GM12878 (cell line): ENCODE data around the gene HEPACAM2. TPM values are rescaled to one million over a fixed set of nuclear protein-coding genes. Genes with fewer than 3 reads are reported as not detected.

Experiments
- ATAC-seq: fragments of 200-7000 bp; cut with Tn5 transposase; 3 replicates; pipeline ENCODE4 v1.9.1; 2020; ENCODE audit warnings: mild to moderate bottlenecking, moderate library complexity
- BruUV-seq: library from RNA; stranded (reverse); fragments of 400-500 nt; replicated peaks from 2 replicates; lab custom pipeline; 2021; lab: Mats Ljungman, UMichigan
- CTCF ChIA-PET: fragments of 300-600 bp; sonication (Branson Sonifier 250); formaldehyde crosslinking; extraction: SDS; loops from one replicate; lab custom pipeline; 2021; ENCODE audit warnings: inconsistent platforms; lab: Yijun Ruan, JAX
- POLR2A ChIA-PET: fragments of 350-600 bp; formaldehyde crosslinking; extraction: SDS; loops from one replicate; lab custom pipeline; 2021; ENCODE audit warnings: inconsistent platforms; lab: Charles Lee
- RAD21 ChIA-PET: fragments of 300-600 bp; sonication (Branson Sonifier 250); formaldehyde crosslinking; loops from one replicate; lab custom pipeline; 2023; ENCODE audit warnings: antibody characterized with exemption; ENCODE audit not compliant: unreplicated experiment; lab: Charles Lee
- SMC1A ChIA-PET: fragments of 300-600 bp; sonication (Branson Sonifier 250); formaldehyde crosslinking; loops from one replicate; lab custom pipeline; 2023; ENCODE audit not compliant: unreplicated experiment, uncharacterized antibody; lab: Charles Lee
- DNase-seq: peaks from one replicate; pipeline ENCODE4 v3.0.0-alpha.2; 2011; ENCODE audit warnings: low read depth, low spot score
- FAIRE-seq: peaks from 3 replicates; lab custom pipeline; 2011; peaks lifted over from hg19 to GRCh38; lab: Jason Lieb, UNC
- H2AFZ ChIP-seq: 2 replicates; pipeline ENCODE4 v1.6.0; 2011; ENCODE audit warnings: low read depth, low read length, control low read depth; ENCODE audit not compliant: control insufficient read depth
- H3K27ac ChIP-seq: 2 replicates; pipeline ENCODE4 v1.5.1; 2011; ENCODE audit warnings: control low read depth; ENCODE audit not compliant: control insufficient read depth, insufficient read depth
- H3K27me3 ChIP-seq, 2 experiments: replicated peaks in 1 of 2; 2 replicates each; pipeline versions ENCODE4 v1.6.0 to v1.6.1; 2011; ENCODE audit warnings: low read length in 1 of 2; ENCODE audit not compliant: control insufficient read depth in 2 of 2, insufficient read depth in 2 of 2
- H3K36me3 ChIP-seq, 2 experiments: 2 replicates each; pipeline ENCODE4 v1.5.1; 2011; ENCODE audit warnings: low read length in 1 of 2; ENCODE audit not compliant: control insufficient read depth in 2 of 2, insufficient read depth in 2 of 2
- H3K4me1 ChIP-seq: 2 replicates; pipeline ENCODE4 v1.6.1; 2011; ENCODE audit warnings: mild to moderate bottlenecking, low read length, moderate library complexity, mixed read lengths; ENCODE audit not compliant: control insufficient read depth, insufficient read depth
- H3K4me2 ChIP-seq: 2 replicates; pipeline ENCODE4 v1.6.0; 2011; ENCODE audit warnings: control low read depth; ENCODE audit not compliant: control insufficient read depth, insufficient read depth
- H3K4me3 ChIP-seq: fragments of 200-600 bp; sonication (generic); 2 replicates; pipeline ENCODE4 v1.5.1; 2016
- H3K79me2 ChIP-seq: 2 replicates; pipeline ENCODE4 v1.6.0; 2011; ENCODE audit warnings: low read length; ENCODE audit not compliant: control insufficient read depth, insufficient read depth
- H3K9ac ChIP-seq: 2 replicates; pipeline ENCODE4 v1.8.0; 2011; ENCODE audit warnings: low read length, control low read depth, mixed read lengths; ENCODE audit not compliant: control insufficient read depth, insufficient read depth
- H3K9me3 ChIP-seq: replicated peaks from 3 replicates; pipeline ENCODE4 v1.5.1; 2011; ENCODE audit warnings: mild to moderate bottlenecking, low read length; ENCODE audit not compliant: control insufficient read depth, insufficient read depth
- H4K20me1 ChIP-seq: 2 replicates; pipeline ENCODE4 v1.6.0; 2011; ENCODE audit not compliant: control insufficient read depth, insufficient read depth
- JUND ChIP-seq: IDR thresholded peaks from 2 replicates; pipeline ENCODE4 v1.6.1; 2012; ENCODE audit warnings: low read depth, mild to moderate bottlenecking, low read length, improper control_type of control experiment, moderate library complexity
- TCF12 ChIP-seq: IDR thresholded peaks from 2 replicates; pipeline ENCODE4 v1.6.1; 2011; ENCODE audit warnings: low read depth, mild to moderate bottlenecking, low read length
- ZNF622 ChIP-seq: fragments of 450-650 bp; IDR thresholded peaks from 2 replicates; pipeline ENCODE4 v1.6.1; 2017; ENCODE audit warnings: mild to moderate bottlenecking, inconsistent platforms
- WGBS: methylation state at CpG from one replicate; pipeline ENCODE4 v1.1.6; 2016; ENCODE audit warnings: low lambda C conversion rate; ENCODE audit not compliant: insufficient replicate concordance, insufficient coverage; ENCODE audit errors: missing lambda C conversion rate; 5-methylcytosine and 5-hydroxymethylcytosine counted together
- in situ Hi-C: fragments of 300-500 bp; cut with MboI; formaldehyde crosslinking; loops from 9 replicates; pipeline ENCODE4 v1.14.3; 2018; ENCODE audit warnings: mixed read lengths
- intact Hi-C: fragments of 100-400 bp; cut with micrococcal nuclease; formaldehyde crosslinking; loops from one replicate; pipeline ENCODE4 v1.14.2; 2022; ENCODE audit not compliant: unreplicated experiment
- polyA plus RNA-seq, 11 experiments: library from polyadenylated mRNA; depleted of rRNA in 4 of 11; unstranded in 6 of 11; stranded (reverse) in 5 of 11; fragments of >200 nt; fragmentation: Nextera tagmentation in 4 of 11; fragmentation: Illumina TruSeq in 1 of 11; extraction: Ambion mirVana in 4 of 11; extraction: Trizol in 1 of 11; gene quantifications; 1 replicate in 1 of 11; 2 replicates in 10 of 11; pipeline versions ENCODE4 v1.2.1 to v1.2.3, GENCODE V29; 2011 to 2016; ENCODE audit warnings: inconsistent platforms in 2 of 11, missing spikeins in 2 of 11, low read depth in 1 of 11
- total RNA-seq, 4 experiments: library from RNA; depleted of rRNA in 3 of 4; stranded (reverse); fragments of >200 nt in 3 of 4; fragmentation: Illumina TruSeq in 1 of 4; extraction: Trizol in 1 of 4; gene quantifications; 2 replicates each; pipeline versions ENCODE4 v1.2.1 to v1.2.3, GENCODE V29; 2013 to 2021
- TF ChIP-seq, protein P1 (sequence below): fragments of 450-650 bp; conservative IDR thresholded peaks from 2 replicates; pipeline ENCODE4 v1.6.1; 2017; ENCODE audit warnings: mild to moderate bottlenecking, moderate library complexity
- TF ChIP-seq, protein P2 (sequence below): IDR thresholded peaks from 2 replicates; pipeline ENCODE4 v1.6.1; 2011; ENCODE audit warnings: borderline replicate concordance, low read depth, mild to moderate bottlenecking, moderate library complexity, low read length; ENCODE audit not compliant: insufficient read depth, poor library complexity, severe bottlenecking

Gene HEPACAM2
- total and polyA plus RNA-seq, 10 of the 15 experiments (the other 5 are each of a cell fraction or from before 2014, with no cell fraction given) = 0.04 to 0.58 TPM; not detected in 8

DNA sequence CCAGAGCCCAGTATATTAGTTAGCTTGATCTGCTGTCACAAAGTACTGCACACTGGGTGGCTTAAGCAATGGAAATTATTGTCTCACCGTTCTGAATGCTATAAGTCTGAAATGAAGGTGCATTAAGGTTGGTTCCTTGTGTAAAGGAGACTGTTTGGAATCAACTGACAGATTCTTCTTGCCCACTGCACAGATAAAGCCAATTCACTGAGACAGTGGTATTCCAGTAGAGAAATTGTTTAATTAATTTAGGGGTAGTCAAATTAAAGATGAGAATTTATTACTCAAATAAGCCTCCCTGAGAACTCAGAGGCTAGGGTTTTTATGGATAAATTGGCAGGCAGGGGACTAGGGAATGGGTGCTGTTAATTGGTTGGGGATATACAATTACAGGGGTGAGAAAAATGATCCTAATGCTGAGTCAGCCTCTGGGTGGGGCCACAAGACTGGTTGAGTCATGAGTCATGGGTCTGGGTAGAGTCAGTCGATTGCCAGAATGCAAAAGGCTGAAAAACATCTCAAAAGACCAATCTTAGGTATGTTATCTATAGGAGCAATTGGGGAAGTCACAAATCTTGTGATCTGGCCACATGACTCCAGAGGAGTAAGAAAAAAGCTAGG, 54.6 kb downstream of the HEPACAM2 start:
- H3K4me1 ChIP-seq = no peaks in the 10 kb centered on the region
- 0% methylated on average over 2 of the region's 2 CpGs for WGBS
- no peak overlapping the region for H3K9ac ChIP-seq
- DNase-seq (no peak), ATAC-seq (no peak)
- CTCF ChIA-PET = interaction anchor here (0.9 kb wide), 1 partner anchor 37 kb away, joined by 3 read pairs; no protein-coding TSS in a partner anchor
- no TSS peak for BruUV-seq
- no peaks in the 10 kb centered on the region for H3K27me3 ChIP-seq
- no peak overlapping the region for H3K4me3 ChIP-seq
- peaks cover 8% of the 10 kb centered on the region; the same call in 2 of the 3 replicates for H3K9me3 ChIP-seq
- in situ Hi-C loops = no loop called here
- H3K27ac ChIP-seq = no peak overlapping the region
- no peak overlapping the region for H2AFZ ChIP-seq
- SMC1A ChIA-PET = interaction anchor here (1.5 kb wide), 1 partner anchor 43 kb away, joined by 5 read pairs; no protein-coding TSS in a partner anchor
- H3K4me2 ChIP-seq = no peak overlapping the region
- RAD21 ChIA-PET = no interaction called here
- intact Hi-C loops = no loop called here
- no peaks in the 10 kb centered on the region for H3K79me2 ChIP-seq
- no peaks in the 10 kb centered on the region for H4K20me1 ChIP-seq
- no peaks in the 10 kb centered on the region for H3K36me3 ChIP-seq
- TF ChIP-seq, protein P1, sequence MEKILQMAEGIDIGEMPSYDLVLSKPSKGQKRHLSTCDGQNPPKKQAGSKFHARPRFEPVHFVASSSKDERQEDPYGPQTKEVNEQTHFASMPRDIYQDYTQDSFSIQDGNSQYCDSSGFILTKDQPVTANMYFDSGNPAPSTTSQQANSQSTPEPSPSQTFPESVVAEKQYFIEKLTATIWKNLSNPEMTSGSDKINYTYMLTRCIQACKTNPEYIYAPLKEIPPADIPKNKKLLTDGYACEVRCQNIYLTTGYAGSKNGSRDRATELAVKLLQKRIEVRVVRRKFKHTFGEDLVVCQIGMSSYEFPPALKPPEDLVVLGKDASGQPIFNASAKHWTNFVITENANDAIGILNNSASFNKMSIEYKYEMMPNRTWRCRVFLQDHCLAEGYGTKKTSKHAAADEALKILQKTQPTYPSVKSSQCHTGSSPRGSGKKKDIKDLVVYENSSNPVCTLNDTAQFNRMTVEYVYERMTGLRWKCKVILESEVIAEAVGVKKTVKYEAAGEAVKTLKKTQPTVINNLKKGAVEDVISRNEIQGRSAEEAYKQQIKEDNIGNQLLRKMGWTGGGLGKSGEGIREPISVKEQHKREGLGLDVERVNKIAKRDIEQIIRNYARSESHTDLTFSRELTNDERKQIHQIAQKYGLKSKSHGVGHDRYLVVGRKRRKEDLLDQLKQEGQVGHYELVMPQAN = no peak
- TF ChIP-seq JUND = no peak
- TF ChIP-seq, protein P2, sequence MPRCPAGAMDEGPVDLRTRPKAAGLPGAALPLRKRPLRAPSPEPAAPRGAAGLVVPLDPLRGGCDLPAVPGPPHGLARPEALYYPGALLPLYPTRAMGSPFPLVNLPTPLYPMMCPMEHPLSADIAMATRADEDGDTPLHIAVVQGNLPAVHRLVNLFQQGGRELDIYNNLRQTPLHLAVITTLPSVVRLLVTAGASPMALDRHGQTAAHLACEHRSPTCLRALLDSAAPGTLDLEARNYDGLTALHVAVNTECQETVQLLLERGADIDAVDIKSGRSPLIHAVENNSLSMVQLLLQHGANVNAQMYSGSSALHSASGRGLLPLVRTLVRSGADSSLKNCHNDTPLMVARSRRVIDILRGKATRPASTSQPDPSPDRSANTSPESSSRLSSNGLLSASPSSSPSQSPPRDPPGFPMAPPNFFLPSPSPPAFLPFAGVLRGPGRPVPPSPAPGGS = no peak
- no peak for TF ChIP-seq ZNF622
- TF ChIP-seq TCF12 = no peak
- TF ChIP-seq, all 136 proteins: peak for 0
- POLR2A ChIA-PET = interaction anchor here (0.6 kb wide), 1 partner anchor 34 kb away, joined by 3 read pairs; no protein-coding TSS in a partner anchor
- FAIRE-seq = no peak
